ENCODE measurements around the gene ROCK2.
"Not testable (repeated sequence)": the region's sequence is repeated elsewhere in the genome, so short reads cannot be mapped to it uniquely, and the experiment has no call there.

Gene ROCK2

DNA sequence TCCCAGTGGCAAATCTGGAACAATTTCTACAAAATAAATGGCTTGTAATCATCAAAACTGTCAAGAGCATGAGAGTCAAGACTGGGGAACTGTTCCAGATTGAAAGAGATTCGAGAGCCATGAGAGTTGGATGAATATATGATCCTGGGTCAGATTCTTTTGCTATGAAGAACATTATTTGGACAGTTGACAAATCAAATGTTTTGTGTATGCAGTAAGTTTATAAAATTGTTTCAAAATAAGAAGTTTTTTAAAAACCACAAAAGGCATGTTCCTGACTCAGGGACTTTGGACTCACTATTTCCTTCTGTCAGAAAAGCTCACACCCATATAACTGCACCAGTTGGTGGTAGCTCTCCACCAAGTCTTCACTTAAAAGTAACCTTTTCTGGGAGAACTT, 38.5 kb downstream of the ROCK2 start:
- no peak for DNase-seq

- no peak for DNase-seq
Measured at GRCh38 chr2:11305338-11305737, 39.1 kb downstream of the ROCK2 start.

- DNase-seq = no peak
Measured at GRCh38 chr2:11304476-11304875, 40.0 kb downstream of the ROCK2 start.

DNA sequence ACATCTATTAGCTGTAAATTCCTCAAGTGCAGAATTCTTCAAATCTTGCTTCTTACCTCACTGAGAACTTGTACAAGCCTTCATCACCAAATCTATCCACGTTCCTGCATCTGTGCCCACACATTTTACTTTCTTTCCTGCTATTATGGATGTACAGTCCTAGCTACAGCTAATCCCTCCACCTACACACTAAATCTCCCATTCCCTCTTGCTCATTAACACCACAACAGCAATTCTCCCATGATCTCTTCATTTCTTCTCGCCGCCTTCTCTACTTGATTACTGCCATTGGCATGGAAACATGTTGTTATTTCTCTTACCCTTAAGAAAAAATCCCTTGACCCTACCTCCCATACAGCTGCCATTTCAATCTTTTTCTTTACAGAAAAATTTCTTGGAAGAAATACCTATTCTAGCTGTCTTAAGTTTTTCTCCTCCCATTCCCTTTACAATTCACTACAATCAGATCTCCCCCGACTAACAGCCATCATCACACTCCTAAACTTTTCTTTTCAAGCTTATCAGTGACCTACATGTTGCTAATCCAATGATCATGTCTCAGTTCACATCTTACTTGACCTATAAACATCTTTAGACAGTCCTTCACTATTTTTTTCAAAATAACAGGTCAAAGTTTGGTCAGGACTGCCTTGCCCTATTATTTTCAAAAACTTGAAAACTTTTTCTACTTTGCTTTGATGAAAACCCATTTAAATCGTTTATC, 41.0 kb downstream of the ROCK2 start:
- DNase-seq = no peak

- no peak for DNase-seq
Measured at GRCh38 chr2:11299439-11299838, 45.0 kb downstream of the ROCK2 start.

GRCh38 chr2:11298592-11298991, 45.8 kb downstream of the ROCK2 start:
- DNase-seq = no peak

GRCh38 chr2:11296401-11296800, 48.0 kb downstream of the ROCK2 start:
- no peak for DNase-seq

- no peak for DNase-seq
Measured at GRCh38 chr2:11292464-11293255, 51.8 kb downstream of the ROCK2 start.

DNA sequence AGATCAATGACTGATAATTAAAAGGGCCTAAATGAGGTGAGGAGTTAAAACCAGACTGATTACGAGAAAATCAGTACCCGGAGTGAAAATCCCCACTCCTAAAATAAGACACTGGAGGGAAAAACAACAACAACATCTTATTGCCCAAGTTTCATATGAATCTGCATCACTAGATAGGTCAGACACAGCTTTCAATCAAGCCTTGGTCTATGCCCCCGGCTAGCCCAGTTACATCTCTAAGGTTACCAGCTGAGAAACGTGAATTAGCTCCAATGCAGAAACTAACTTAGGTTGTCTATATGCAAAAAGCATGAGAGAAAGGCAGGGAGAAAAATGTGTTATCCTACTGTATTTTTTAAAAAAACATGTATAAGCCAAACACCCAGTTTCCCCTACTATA, 53.7 kb downstream of the ROCK2 start:
- no peak for DNase-seq

GRCh38 chr2:11290211-11290610, 54.2 kb downstream of the ROCK2 start:
- no peak for DNase-seq

DNA sequence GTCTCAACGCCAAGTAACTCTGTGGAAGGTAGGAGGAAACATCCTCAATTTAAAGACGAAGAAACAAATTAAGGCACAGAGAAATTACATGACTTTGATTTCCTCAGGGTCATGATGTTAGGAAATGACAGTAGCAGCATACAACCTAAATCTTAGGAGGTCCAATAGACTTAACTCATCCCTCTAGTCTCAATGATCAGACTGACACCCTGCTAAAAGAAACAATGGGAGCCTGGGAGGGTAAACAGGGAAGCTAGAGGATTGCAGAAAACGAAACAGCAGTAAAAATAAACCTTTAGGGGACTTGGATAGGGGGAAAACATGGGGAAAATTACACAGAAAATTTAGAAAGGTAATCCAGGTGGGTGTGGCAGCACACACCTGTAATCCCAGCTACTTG, 56.0 kb downstream of the ROCK2 start:
- DNase-seq = no peak

GRCh38 chr2:11286749-11287148, 57.7 kb downstream of the ROCK2 start:
- DNase-seq = no peak

DNA sequence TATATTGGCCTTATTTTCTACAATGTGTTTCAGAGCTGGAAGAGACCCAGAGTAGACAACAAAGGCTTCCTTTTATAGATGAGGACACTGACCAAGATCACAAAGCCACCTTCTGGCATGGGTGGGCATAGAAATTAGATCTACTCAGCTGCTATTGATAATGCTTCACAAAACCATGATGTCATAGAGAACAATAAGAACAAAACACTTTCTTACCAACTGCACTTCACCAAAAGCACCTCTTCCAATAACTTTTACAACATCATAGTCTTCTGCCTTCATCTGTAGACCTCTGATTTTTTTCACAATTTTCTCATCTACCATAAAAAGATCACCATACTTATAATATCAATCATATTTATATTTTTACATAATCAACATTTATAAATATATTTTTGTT, 58.1 kb downstream of the ROCK2 start:
- no peak for DNase-seq

DNA sequence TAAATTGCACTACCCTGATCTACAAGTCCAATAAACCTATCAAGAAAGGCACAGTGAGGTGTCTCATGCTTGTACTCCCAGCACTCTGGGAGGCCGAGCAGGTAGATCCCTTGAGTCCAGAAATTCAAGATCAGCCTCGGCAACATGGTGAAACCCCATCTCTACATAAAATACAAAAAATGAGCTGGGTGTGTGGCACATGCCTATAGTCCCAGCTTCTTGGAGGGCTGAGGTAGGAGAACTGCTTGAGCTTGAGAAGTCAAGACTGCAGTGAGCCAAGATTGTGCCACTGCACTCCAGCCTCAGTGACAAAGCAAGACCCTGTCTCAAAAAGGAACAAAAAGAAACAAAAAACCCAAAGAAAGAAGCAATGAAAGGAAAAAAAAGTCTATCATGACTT, 58.9 kb downstream of the ROCK2 start:
- DNase-seq = no peak

- no peak for DNase-seq
Measured at GRCh38 chr2:11281186-11281585, 63.2 kb downstream of the ROCK2 start.

DNA sequence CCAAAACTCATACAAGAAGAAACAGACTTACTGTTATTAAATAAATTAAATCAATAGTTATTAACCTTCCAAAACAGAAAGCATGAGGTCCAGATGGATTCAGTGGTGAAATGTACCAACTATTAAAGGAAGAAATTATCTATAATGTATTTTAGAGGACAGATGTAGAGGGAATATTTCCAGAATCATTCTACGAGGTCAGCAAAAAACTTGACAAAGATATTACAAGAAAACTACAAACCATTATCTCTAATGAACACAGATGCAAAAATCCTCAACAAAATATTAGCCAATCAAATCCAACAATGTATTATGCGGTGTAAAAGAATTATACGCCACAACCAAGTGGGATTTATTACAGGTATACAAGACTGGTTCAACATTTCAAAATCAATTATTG, 63.7 kb downstream of the ROCK2 start:
- no peak for DNase-seq

DNA sequence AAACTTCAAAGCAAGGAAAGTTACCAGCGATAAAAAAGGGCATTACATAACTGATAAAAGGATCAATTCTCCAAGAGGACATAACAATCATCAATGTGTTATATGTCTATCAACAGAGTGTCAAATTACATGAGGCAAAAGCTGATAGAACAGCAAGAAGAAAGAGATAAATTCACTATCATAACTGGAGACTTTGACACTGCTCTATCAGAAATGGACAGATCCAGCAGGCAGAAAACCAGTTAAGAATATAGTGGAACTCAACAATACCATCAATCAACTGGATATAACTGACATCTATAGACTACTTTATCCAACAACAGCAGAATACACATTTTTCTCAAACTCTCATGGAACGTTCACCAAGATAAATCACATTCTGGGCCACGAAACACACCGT, 65.0 kb downstream of the ROCK2 start:
- DNase-seq = no peak

DNA sequence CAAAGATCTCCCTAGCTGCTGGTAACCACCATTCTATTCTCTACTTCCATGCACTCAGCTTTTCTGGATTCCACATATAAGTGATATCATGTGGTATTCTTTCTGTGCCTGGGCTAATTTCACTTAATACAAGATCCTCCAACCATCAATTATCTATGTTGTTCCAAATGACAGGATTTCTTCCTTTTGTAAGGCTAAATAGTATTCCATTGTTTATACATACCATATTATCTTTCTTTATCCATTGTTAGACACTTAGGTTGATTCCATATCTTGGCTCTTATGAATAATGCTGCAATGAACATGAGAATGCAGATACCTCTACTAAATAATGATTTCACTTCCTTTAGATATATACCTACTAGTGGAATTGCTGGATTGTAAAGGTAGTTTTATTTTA, 66.2 kb downstream of the ROCK2 start:
- no peak for DNase-seq

DNA sequence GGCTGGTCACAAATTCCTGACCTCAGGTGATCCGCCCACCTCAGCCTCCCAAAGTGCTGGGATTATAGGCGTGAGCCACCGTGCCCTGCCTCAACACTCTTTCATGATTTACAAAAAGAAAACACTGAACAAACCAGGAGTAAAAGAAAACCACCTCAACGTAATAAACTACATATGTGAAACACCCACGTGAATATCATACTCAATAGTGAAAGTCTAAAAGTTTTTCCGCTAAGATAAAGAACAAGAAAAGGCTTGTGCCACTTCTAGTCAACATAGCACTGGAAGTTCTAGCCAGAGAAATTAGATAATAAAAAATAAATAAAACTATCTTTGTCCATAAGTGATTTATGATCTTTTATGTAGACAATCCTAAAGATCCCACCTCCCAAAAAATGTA, 68.5 kb downstream of the ROCK2 start:
- DNase-seq = no peak

- no peak for DNase-seq
Measured at GRCh38 chr2:11270891-11271290, 73.5 kb downstream of the ROCK2 start.

DNA sequence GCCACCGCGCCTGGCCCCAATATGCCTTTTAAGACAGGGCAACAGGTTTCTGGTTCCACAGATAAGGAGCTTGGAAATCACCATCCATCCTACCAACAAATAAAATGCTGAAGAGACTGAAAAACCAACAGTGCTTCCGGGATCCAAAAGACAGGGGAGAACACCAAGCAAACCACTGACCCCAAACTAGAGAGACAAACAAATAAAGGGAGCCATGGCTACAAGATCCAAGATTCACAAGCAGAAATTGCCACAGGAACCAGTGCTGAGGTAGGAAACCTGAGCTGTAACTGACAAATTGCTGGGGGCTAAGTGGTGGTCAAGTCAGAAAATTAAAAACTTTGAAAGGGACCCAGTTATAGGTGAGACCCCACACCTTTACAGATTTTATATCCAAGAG, 76.5 kb downstream of the ROCK2 start:
- no peak for DNase-seq

GRCh38 chr2:11264818-11265217, 79.6 kb downstream of the ROCK2 start:
- no peak for DNase-seq

- DNase-seq = no peak
Measured at GRCh38 chr2:11264007-11264406, 80.4 kb downstream of the ROCK2 start.

- DNase-seq = no peak
Measured at GRCh38 chr2:11263177-11263576, 81.3 kb downstream of the ROCK2 start.

DNA sequence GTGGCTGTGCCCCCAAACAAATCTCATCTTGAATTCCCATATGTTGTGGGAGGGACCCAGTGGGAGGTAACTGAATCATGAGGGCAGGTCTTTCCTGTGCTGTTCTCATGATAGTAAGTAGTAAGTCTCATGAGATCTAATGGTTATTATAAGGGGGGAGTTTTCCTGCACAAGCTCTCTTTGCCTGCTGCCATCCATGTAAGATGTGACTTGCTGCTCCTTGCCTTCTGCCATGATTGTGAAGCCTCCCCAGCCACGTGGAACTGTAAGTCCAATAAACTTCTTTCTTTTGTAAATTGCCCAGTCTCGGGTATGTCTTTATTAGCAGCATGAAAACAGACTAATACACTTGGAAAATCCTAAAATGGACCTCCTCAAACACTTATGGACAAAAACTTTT, 82.0 kb downstream of the ROCK2 start:
- not testable (repeated sequence) for DNase-seq
